Fibroblast of the aortic adventitia (primary cell): ENCODE results near the gene FAF1. TPM values are rescaled to one million over a fixed set of nuclear protein-coding genes. Genes with fewer than 3 reads are reported as not detected.
"Not testable (repeated sequence)": the region's sequence is repeated elsewhere in the genome, so short reads cannot be mapped to it uniquely, and the experiment has no call there.

Experiments used
- DNase-seq: peaks from one replicate; pipeline ENCODE4 v3.0.0-alpha.2; 2010; ENCODE audit warnings: low read depth
- H3K4me3 ChIP-seq: 2 replicates; pipeline ENCODE4 v1.5.1; 2011; ENCODE audit warnings: low read depth, mild to moderate bottlenecking, control low read depth, low read length, moderate library complexity
- CTCF ChIP-seq: IDR thresholded peaks from 2 replicates; pipeline ENCODE4 v1.5.1; 2011; ENCODE audit warnings: mild to moderate bottlenecking, low read length, control low read depth, inconsistent platforms; ENCODE audit not compliant: insufficient read depth
- total RNA-seq: library from RNA; depleted of rRNA; stranded (reverse); fragments of >200 nt; gene quantifications from 2 replicates; pipeline ENCODE4 v1.2.3, GENCODE V29; 2012; ENCODE audit warnings: low replicate concordance

FAF1 gene
- total RNA-seq, 1 donor: 93.8 TPM

GRCh38 chr1:50923564-50923963, 36.5 kb downstream of the FAF1 start:
- H3K4me3 ChIP-seq: no peak overlapping the region
- TF ChIP-seq CTCF: no peak
- no peak for DNase-seq

DNA sequence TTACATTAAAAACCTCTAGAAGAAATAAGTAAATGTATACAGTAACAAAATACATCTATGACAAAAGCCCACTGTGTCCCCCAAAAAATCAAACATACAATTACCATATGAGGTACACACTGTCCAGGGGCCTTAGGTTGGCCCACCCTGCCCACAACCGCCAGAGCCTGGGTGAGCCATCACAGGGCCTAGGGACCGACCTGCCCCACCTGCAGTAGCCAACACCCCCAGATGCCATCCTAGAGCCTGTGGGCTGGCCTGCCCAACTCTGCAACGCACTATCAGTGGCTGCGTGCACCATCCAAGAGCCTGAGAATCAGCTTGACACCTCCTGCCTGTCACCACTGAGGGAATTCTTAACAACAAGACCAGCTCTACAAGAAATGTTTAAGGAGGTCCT, 39.0 kb downstream of the FAF1 start:
- no peak for TF ChIP-seq CTCF
- no peak overlapping the region for H3K4me3 ChIP-seq
- DNase-seq: no peak

DNA sequence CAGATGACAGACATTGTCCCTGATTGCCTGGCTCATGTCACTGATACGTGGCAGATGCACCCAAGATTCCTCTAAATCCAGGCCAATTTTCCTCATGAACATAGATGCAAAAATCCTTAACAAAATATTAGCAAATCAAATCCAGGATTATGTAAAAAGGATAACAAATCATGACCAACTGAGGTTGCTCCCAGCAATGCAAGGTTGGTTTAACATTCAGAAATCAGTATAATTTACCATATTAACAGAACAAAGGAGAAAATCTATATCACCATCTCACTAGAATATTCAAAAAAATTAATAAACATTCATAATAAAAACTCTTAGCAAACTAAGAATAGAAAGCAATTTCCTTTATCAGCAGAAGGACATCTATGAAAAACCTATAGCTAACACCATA, 39.7 kb downstream of the FAF1 start:
- TF ChIP-seq CTCF: no peak

GRCh38 chr1:50917138-50918137, 42.6 kb downstream of the FAF1 start:
- DNase-seq: no peak
- H3K4me3 ChIP-seq: no peak overlapping the region
- no peak for TF ChIP-seq CTCF

More for the DNA sequence above, 39.7 kb downstream of the FAF1 start:
- H3K4me3 ChIP-seq: no peak overlapping the region
- no peak for DNase-seq

- H3K4me3 ChIP-seq: no peak overlapping the region
- DNase-seq: no peak
- TF ChIP-seq CTCF: no peak
Measured at GRCh38 chr1:50915621-50916020, 44.4 kb downstream of the FAF1 start.

GRCh38 chr1:50913954-50914353, 46.1 kb downstream of the FAF1 start:
- TF ChIP-seq CTCF: no peak
- DNase-seq: no peak
- H3K4me3 ChIP-seq: no peak overlapping the region

- not testable (repeated sequence) for H3K4me3 ChIP-seq, DNase-seq
Measured at GRCh38 chr1:50910356-50910755, 49.7 kb downstream of the FAF1 start.

DNA sequence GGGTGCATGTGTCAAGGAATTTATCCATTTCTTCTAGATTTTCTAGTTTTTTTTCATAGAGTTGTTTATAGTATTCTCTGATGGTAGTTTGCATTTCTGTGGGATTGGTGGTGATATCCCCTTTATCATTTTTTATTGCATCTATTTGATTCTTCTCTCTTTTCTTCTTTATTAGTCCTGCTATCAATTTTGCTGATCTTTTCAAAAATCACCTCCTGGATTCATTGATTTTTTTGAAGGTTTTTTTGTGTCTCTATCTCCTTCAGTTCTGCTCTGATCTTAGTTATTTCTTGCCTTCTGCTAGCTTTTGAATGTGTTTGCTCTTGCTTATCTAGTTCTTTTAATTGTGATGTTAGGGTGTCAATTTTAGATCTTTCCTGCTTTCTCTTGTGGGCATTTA, 52.5 kb downstream of the FAF1 start:
- H3K4me3 ChIP-seq, DNase-seq: not testable (repeated sequence)

- DNase-seq, H3K4me3 ChIP-seq: not testable (repeated sequence)
Measured at GRCh38 chr1:50906050-50906449, 54.0 kb downstream of the FAF1 start.
